Measurements from ENCODE around the gene LLGL2. TPM values are rescaled to one million over a fixed set of nuclear protein-coding genes. Genes with fewer than 3 reads are reported as not detected.

LLGL2 gene
- total and polyA plus RNA-seq, 10 of the 15 experiments (the other 5 are each of a cell fraction or from before 2014, with no cell fraction given) = 0.21 to 9.9 (median 4.5) TPM

DNA sequence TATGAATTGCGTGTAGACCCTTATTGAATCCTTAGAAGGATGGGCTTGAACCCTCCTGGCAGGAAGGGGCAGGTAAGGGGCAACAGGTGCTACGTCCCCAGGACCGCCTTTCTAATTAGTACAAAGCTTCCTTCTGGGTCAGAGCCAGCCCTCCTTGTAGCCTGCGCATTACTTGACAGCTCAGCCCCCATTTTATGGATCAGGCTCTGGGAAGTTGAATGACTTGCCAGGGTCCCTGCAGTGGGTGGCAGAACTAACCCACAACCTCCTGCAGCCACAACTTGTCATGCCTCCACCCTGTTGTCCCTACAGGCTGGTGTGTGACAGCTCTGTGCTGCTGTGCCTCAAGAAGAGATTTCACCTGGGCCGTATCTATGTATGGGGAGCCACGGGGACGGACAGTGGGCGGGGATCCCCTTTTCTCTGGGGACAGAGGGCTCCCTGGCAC, 64.8 kb downstream of the LLGL2 start:
- H3K27ac ChIP-seq (ENCODE audit: control insufficient read depth, insufficient read depth) = no peak overlapping the region
- peaks cover 5 to 9% of the 10 kb centered on the region in 2 experiments for H3K27me3 ChIP-seq (replicated peaks in 1 of 2; ENCODE audit: control insufficient read depth in 2 of 2, insufficient read depth in 2 of 2, low read length in 1 of 2)
- ChIA-PET CTCF (interaction anchor here (0.7 to 3.7 kb wide), 12 partner anchors 11 to 299 kb away, joined by 3 to 20 read pairs (median 4); partner anchors contain the start of genes SMIM5 and TSEN54), SMC1A (ENCODE audit: uncharacterized antibody, unreplicated experiment) (no interaction called here), RAD21 (ENCODE audit: unreplicated experiment) (interaction anchor here (1.5 to 1.8 kb wide), 2 partner anchors 74 to 389 kb away, joined by 3 to 4 read pairs; partner anchors contain the start of gene TSEN54), POLR2A (interaction anchor here (0.7 kb wide), 1 partner anchor 55 kb away, joined by 3 read pairs; no protein-coding TSS in a partner anchor)
- no peak for DNase-seq (ENCODE audit: low read depth, low spot score)
- intact Hi-C loops (cut with micrococcal nuclease; ENCODE audit: unreplicated experiment) = no loop called here
- no TSS peak for BruUV-seq (replicated peaks)
- no peak overlapping the region for H2AFZ ChIP-seq (ENCODE audit: control insufficient read depth, low read depth, low read length)
- H4K20me1 ChIP-seq (ENCODE audit: control insufficient read depth, insufficient read depth) = no peaks in the 10 kb centered on the region
- no peaks in the 10 kb centered on the region for H3K36me3 ChIP-seq (ENCODE audit: control insufficient read depth in 2 of 2, insufficient read depth in 2 of 2, low read length in 1 of 2)
- no peaks in the 10 kb centered on the region for H3K9me3 ChIP-seq (replicated peaks; ENCODE audit: control insufficient read depth, insufficient read depth, low read length)
- ATAC-seq = no peak
- H3K79me2 ChIP-seq (ENCODE audit: control insufficient read depth, insufficient read depth, low read length) = no peaks in the 10 kb centered on the region
- no peak overlapping the region for H3K4me3 ChIP-seq
- TF ChIP-seq E2F8 (IDR thresholded peaks at IDR 0.05; ENCODE audit: low read depth, partially characterized antibody) (no peak), CEBPZ (IDR thresholded peaks at IDR 0.05; ENCODE audit: low read depth, low read length) (no peak)
- WGBS (ENCODE audit: insufficient coverage, insufficient replicate concordance, low lambda C conversion rate, missing lambda C conversion rate) = 51% methylated on average over 8 of the region's 8 CpGs
- no peak overlapping the region for H3K4me2 ChIP-seq (ENCODE audit: control insufficient read depth, insufficient read depth)
- FAIRE-seq = no peak
- in situ Hi-C loops (cut with MboI) = loop anchor here (10.0 kb wide), 1 partner anchor 166 kb away; no protein-coding TSS in a partner anchor
- H3K9ac ChIP-seq (ENCODE audit: control insufficient read depth, insufficient read depth, low read length) = no peak overlapping the region
- H3K4me1 ChIP-seq (ENCODE audit: control insufficient read depth, insufficient read depth, low read length) = 0 out of 2 replicates have a peak, but pooled peaks cover 4% of the 10 kb centered on the region
